ENCODE data around the gene FNBP1. TPM values are rescaled to one million over a fixed set of nuclear protein-coding genes. Genes with fewer than 3 reads are reported as not detected.
A peak's percentile ranks its signal among the peaks of the same experiment; 100 is the strongest.

Gene FNBP1
- total RNA-seq, 1 donor from 2014 or later = 50.0 TPM

DNA sequence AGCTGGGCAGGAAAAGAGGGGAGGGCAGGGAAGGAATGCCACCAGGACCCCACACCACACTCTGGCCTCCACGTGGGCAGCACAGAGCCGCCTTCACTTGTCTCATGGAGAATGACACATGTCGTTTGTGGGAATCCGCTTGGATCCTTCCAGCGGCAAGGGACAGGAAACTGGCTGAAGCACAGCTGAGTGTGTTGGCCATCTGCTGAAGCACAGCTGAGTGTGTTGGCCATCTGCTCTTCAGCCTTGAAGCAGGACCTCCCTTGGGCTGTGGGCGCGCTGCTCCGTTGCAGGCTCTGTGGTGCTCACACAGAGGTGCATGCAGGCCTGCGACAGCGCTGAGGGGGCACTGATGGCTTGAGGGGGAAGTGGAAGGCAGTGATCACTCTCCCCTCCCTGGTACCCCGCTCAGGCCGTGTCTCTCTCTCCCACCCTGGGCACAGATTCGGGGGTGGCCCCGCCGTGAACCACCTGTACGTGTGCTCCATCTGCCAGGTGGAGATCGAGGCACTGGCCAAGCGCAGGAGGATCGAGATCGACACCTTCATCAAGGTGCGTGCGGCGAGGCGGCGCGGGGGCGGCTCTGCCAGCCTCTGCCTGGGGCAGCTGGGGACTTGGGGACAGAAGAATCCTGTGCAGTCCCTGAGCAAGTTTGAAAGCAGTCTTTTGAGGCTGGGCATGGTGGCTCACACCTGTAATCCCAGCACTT lies 167.1 kb downstream of the FNBP1 start:
- intact Hi-C loops (cut with DNase I) = no loop called here
- no peaks in the 10 kb centered on the region for H3K27me3 ChIP-seq
- no peak for ATAC-seq
- H3K4me3 ChIP-seq = no peak overlapping the region
- no peaks in the 10 kb centered on the region for H3K9me3 ChIP-seq
- TF ChIP-seq, protein P1, sequence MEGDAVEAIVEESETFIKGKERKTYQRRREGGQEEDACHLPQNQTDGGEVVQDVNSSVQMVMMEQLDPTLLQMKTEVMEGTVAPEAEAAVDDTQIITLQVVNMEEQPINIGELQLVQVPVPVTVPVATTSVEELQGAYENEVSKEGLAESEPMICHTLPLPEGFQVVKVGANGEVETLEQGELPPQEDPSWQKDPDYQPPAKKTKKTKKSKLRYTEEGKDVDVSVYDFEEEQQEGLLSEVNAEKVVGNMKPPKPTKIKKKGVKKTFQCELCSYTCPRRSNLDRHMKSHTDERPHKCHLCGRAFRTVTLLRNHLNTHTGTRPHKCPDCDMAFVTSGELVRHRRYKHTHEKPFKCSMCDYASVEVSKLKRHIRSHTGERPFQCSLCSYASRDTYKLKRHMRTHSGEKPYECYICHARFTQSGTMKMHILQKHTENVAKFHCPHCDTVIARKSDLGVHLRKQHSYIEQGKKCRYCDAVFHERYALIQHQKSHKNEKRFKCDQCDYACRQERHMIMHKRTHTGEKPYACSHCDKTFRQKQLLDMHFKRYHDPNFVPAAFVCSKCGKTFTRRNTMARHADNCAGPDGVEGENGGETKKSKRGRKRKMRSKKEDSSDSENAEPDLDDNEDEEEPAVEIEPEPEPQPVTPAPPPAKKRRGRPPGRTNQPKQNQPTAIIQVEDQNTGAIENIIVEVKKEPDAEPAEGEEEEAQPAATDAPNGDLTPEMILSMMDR (IDR thresholded peaks at IDR 0.05) = no peak
- no peaks in the 10 kb centered on the region for H3K4me1 ChIP-seq
- no peak overlapping the region for H3K27ac ChIP-seq
- no peak for DNase-seq
- H3K36me3 ChIP-seq = peaks cover 56% of the 10 kb centered on the region

DNA sequence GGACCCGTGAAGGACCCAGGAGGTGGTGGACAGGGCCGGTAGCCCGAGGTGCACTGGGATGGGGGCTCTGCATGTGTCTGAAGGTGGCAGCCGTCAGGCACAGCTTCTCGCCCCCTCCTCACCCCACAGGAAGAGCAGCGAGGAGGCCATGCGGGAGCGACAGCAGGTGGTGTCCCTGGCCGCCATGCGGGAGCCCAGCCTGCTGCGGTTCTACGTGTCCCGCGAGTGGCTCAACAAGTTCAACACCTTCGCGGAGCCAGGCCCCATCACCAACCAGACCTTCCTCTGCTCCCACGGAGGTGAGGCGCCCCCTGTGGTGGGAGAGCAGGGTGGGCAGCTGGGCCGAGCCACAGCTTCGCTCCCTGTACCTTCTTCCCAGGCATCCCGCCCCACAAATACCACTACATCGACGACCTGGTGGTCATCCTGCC lies 167.8 kb downstream of the FNBP1 start:
- ATAC-seq = no peak
- Histone ChIP-seq H3K9me3 (no peaks in the 10 kb centered on the region), H3K36me3 (peaks cover 49% of the 10 kb centered on the region), H3K27ac (no peak overlapping the region), H3K4me3 (no peak overlapping the region), H3K4me1 (no peaks in the 10 kb centered on the region), H3K27me3 (no peaks in the 10 kb centered on the region)
- intact Hi-C loops (cut with DNase I) = no loop called here
- TF ChIP-seq, protein P1 (IDR thresholded peaks at IDR 0.05) = peak; percentile 10
- no peak for DNase-seq

DNA sequence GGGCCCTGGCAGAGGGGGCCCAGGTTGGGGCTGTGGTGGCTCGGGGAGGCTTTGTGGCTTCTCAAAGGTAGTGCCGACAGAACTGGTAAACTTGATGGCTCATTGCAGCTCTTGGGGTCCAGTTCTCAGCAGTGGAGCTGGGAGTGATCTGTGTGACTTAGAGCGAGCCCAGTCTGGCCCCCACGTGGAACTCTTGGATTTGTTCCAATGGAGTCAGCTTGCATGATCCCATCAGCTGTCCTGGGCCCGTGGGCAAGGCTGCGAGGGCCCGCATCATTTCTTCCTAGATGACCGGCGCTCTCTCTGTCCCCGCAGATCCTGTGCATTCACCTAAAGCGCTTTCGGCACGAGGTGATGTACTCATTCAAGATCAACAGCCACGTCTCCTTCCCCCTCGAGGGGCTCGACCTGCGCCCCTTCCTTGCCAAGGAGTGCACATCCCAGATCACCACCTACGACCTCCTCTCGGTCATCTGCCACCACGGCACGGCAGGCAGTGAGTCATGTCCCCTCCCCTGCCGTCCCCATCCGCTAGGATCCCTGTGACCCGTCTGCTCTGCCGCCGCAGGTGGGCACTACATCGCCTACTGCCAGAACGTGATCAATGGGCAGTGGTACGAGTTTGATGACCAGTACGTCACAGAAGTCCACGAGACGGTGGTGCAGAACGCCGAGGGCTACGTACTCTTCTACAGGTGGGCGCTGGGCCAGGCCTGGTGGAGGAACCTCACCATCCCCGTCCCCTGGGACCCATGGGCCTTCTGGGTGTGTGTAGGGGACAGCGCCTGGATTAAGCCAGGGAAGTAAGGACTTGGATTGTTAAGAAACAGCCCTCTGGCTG lies 168.5 kb downstream of the FNBP1 start:
- peaks cover 42% of the 10 kb centered on the region for H3K36me3 ChIP-seq
- intact Hi-C loops (cut with DNase I) = no loop called here
- TF ChIP-seq, protein P1 (IDR thresholded peaks at IDR 0.05) = no peak
- no peaks in the 10 kb centered on the region for H3K27me3 ChIP-seq
- no peak for DNase-seq
- no peak for ATAC-seq
- no peaks in the 10 kb centered on the region for H3K9me3 ChIP-seq
- H3K4me3 ChIP-seq = no peak overlapping the region
- no peaks in the 10 kb centered on the region for H3K4me1 ChIP-seq
- no peak overlapping the region for H3K27ac ChIP-seq

DNA sequence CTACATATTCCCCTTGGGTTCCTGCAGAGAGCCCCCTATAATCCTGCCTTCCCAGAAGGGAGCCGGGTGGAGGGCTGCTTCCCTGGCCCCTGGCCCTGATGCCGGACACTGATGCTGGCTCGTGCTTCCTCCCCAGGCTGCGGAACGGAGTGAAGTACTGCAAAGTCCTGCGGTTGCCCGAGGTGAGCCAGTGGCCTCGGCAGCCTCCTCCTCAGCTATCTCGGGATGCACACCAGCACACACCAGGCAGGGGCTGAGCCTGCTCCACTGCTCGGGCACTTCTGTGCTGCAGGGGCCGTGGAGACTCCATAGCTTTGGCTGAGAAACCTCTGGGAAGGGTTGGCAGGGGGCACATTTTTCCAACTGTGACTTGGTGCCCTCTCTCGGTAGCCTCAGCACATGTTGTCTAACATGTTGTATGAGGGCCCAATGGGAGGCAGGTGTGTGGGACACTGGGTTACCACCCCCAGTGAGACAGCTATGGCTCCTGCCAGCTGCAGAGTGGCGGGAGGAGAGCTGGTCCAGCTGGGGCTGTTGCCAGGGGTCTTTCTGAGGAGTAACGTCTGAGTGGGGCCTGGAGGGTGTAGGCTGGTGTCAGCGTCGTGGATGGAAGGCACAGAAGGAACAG lies 169.3 kb downstream of the FNBP1 start:
- H3K4me1 ChIP-seq = no peaks in the 10 kb centered on the region
- intact Hi-C loops (cut with DNase I) = no loop called here
- H3K4me3 ChIP-seq = no peak overlapping the region
- no peaks in the 10 kb centered on the region for H3K9me3 ChIP-seq
- H3K36me3 ChIP-seq = peaks cover 38% of the 10 kb centered on the region
- TF ChIP-seq, protein P1 (IDR thresholded peaks at IDR 0.05) = no peak
- H3K27me3 ChIP-seq = no peaks in the 10 kb centered on the region
- H3K27ac ChIP-seq = no peak overlapping the region
- ATAC-seq (no peak), DNase-seq (no peak)

DNA sequence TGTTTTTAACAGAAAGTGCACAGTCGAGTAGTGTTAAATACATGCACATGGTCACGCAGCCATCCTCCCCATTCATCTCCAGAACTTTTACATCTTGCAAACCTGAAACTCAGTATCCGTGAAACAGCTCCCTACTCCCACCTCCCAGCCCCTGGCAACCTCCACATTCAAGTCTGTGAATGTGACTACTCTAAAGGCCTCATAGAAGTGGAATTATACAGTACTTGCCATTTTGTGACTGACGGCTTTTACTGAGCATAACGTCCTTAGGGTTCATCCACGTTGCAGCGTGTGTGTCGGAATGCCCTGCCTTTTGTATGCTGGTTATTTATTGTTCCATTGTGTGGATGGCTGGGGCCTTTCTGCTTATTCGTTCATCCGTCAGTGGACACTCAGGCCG lies 171.9 kb downstream of the FNBP1 start:
- TF ChIP-seq, protein P1 (IDR thresholded peaks at IDR 0.05) = no peak
- no peaks in the 10 kb centered on the region for H3K27me3 ChIP-seq
- H3K36me3 ChIP-seq = peaks cover 36% of the 10 kb centered on the region
- no peak overlapping the region for H3K4me3 ChIP-seq
- intact Hi-C loops (cut with DNase I) = no loop called here
- no peak for ATAC-seq
- no peaks in the 10 kb centered on the region for H3K9me3 ChIP-seq
- H3K4me1 ChIP-seq = no peaks in the 10 kb centered on the region
- no peak for DNase-seq
- no peak overlapping the region for H3K27ac ChIP-seq

Data from upper lobe of right lung (tissue), 1 donor.